AG04449 (cell line): ENCODE results near the gene LRSAM1.

Source experiments
- CTCF ChIA-PET: fragments of 350-600 bp; formaldehyde crosslinking; extraction: SDS; loops from one replicate; lab custom pipeline; 2021; ENCODE audit warnings: antibody characterized with exemption; lab: Yijun Ruan, JAX
- POLR2A ChIA-PET: fragments of 400-600, 350-600 bp; formaldehyde crosslinking; extraction: SDS; loops from one replicate; lab custom pipeline; 2020; ENCODE audit warnings: antibody characterized with exemption, inconsistent platforms; lab: Yijun Ruan, JAX
- DNase-seq: peaks from one replicate; pipeline ENCODE4 v3.0.0-alpha.2; 2010; ENCODE audit warnings: low read depth, low spot score
- H3K4me3 ChIP-seq: 2 replicates; pipeline ENCODE4 v1.5.1; 2011; ENCODE audit warnings: low read depth, mild to moderate bottlenecking, control low read depth, low read length
- CTCF ChIP-seq: IDR thresholded peaks from one replicate; pipeline ENCODE4 v1.5.1; 2011; ENCODE audit warnings: mild to moderate bottlenecking, moderate library complexity, low read length, control low read depth, inconsistent platforms; ENCODE audit not compliant: insufficient read depth; ENCODE audit errors: missing control alignments

The LRSAM1 gene

GRCh38 chr9:127493592-127494303 is 42.4 kb downstream of the LRSAM1 start:
- CTCF ChIA-PET = interaction anchor here (1.3 to 2.6 kb wide), 6 partner anchors 9 to 553 kb away, joined by 3 to 11 read pairs (median 6); no protein-coding TSS in a partner anchor
- TF ChIP-seq CTCF = no peak
- no peak overlapping the region for H3K4me3 ChIP-seq
- POLR2A ChIA-PET = interaction anchor here (3.2 kb wide), 1 partner anchor 43 kb away, joined by 7 read pairs; the partner anchor contains the start of genes LRSAM1 and RPL12
- no peak for DNase-seq

GRCh38 chr9:127494304-127494702 is 43.0 kb downstream of the LRSAM1 start:
- ChIA-PET CTCF (interaction anchor here (0.8 to 2.6 kb wide), 5 partner anchors 9 to 554 kb away, joined by 3 to 11 read pairs (median 4); no protein-coding TSS in a partner anchor), POLR2A (interaction anchor here (3.2 kb wide), 1 partner anchor 43 kb away, joined by 7 read pairs; the partner anchor contains the start of genes LRSAM1 and RPL12)

GRCh38 chr9:127495884-127496555 is 44.7 kb downstream of the LRSAM1 start:
- ChIA-PET POLR2A (interaction anchor here (3.2 kb wide), 1 partner anchor 45 kb away, joined by 7 read pairs; the partner anchor contains the start of genes LRSAM1 and RPL12), CTCF (interaction anchor here (1.1 to 2.6 kb wide), 5 partner anchors 7 to 426 kb away, joined by 3 to 11 read pairs (median 5); no protein-coding TSS in a partner anchor)
- TF ChIP-seq CTCF = no peak

More at GRCh38 chr9:127494304-127494702, 43.0 kb downstream of the LRSAM1 start:
- H3K4me3 ChIP-seq = no peak overlapping the region
- no peak for DNase-seq
- no peak for TF ChIP-seq CTCF

GRCh38 chr9:127496974-127497373 is 45.7 kb downstream of the LRSAM1 start:
- no peak overlapping the region for H3K4me3 ChIP-seq
- CTCF ChIA-PET = interaction anchor here (1.1 to 1.6 kb wide), 3 partner anchors 82 to 90 kb away, joined by 3 to 5 read pairs (median 5); no protein-coding TSS in a partner anchor
- POLR2A ChIA-PET = interaction anchor here (3.2 kb wide), 1 partner anchor 46 kb away, joined by 7 read pairs; the partner anchor contains the start of genes LRSAM1 and RPL12
- DNase-seq = no peak
- no peak for TF ChIP-seq CTCF

More at GRCh38 chr9:127495884-127496555, 44.7 kb downstream of the LRSAM1 start:
- H3K4me3 ChIP-seq = no peak overlapping the region
- DNase-seq = no peak

- DNase-seq = no peak
- no peak overlapping the region for H3K4me3 ChIP-seq
- POLR2A ChIA-PET = no interaction called here
- TF ChIP-seq CTCF = no peak
- CTCF ChIA-PET = interaction anchor here (1.5 kb wide), 1 partner anchor 87 kb away, joined by 5 read pairs; no protein-coding TSS in a partner anchor
Measured at GRCh38 chr9:127497656-127498290, 46.5 kb downstream of the LRSAM1 start.
